Mucosa of descending colon (tissue), 3 donors: ENCODE data around the gene ANKS1B. TPM values are rescaled to one million over a fixed set of nuclear protein-coding genes. Genes with fewer than 3 reads are reported as not detected.

Experiments
- ATAC-seq: fragments of 200-7000 bp; cut with Tn5 transposase; one replicate; pipeline ENCODE4 v1.9.1; 2020; ENCODE audit warnings: mild to moderate bottlenecking, moderate library complexity
- DNase-seq, 3 donors: peaks; one replicate each; pipeline ENCODE4 v3.0.0-alpha.2; 2020
- H3K36me3 ChIP-seq: fragments of 200-600 bp; one replicate; pipeline ENCODE4 v1.8.0; 2021; ENCODE audit warnings: low read depth, mild to moderate bottlenecking
- H3K4me1 ChIP-seq: fragments of 200-600 bp; one replicate; pipeline ENCODE4 v1.8.0; 2021; ENCODE audit warnings: low read depth, mild to moderate bottlenecking
- H3K4me3 ChIP-seq: fragments of 200-600 bp; one replicate; pipeline ENCODE4 v1.8.0; 2021; ENCODE audit warnings: mild to moderate bottlenecking
- H3K9me3 ChIP-seq: fragments of 200-600 bp; one replicate; pipeline ENCODE4 v1.8.0; 2021; ENCODE audit warnings: mild to moderate bottlenecking
- CTCF ChIP-seq: fragments of 200-600 bp; IDR thresholded peaks from one replicate; pipeline ENCODE4 v1.8.0; 2022; ENCODE audit warnings: antibody characterized with exemption, mild to moderate bottlenecking
- intact Hi-C, 2 donors: fragments of 100-400 bp; cut with DNase I in 1 of 2; cut with micrococcal nuclease in 1 of 2; formaldehyde crosslinking; loops; one replicate each; pipeline versions ENCODE4 v1.11.0 to v1.11.1; 2022; cut with DNase I, micrococcal nuclease
- total RNA-seq, 3 donors: library from RNA; stranded (reverse); fragmentation: NEBNext Ultra II Directional in 2 of 3; extraction: Animal tissue kit (Norgen Biotek cat#: 25700) in 2 of 3; gene quantifications; one replicate each; pipeline versions ENCODE4 v1.2.1 to v1.2.4, GENCODE V29; 2021 to 2023
- donor health status: DM: no; HTN: no; CAD: no; lungs with moderate emphysema.
- donor health status: DM: no; HTN: no; CAD: no.
- donor health status: DM: no; HTN: yes; CAD: no.

Gene ANKS1B
- total RNA-seq, 3 donors from 2014 or later: 1.1 to 22.2 (median 2.3) TPM

- Histone ChIP-seq H3K36me3 (no peaks in the 10 kb centered on the region), H3K4me3 (no peak overlapping the region), H3K4me1 (no peaks in the 10 kb centered on the region), H3K9me3 (no peaks in the 10 kb centered on the region)
- no peak for DNase-seq
- no peak for TF ChIP-seq CTCF
- intact Hi-C loops: no loop called here
- ATAC-seq: no peak
Measured at GRCh38 chr12:99706736-99707473, 277.8 kb downstream of the ANKS1B start.

- no peak for DNase-seq
- no peak for TF ChIP-seq CTCF
- Histone ChIP-seq H3K4me3 (no peak overlapping the region), H3K36me3 (no peaks in the 10 kb centered on the region), H3K4me1 (no peaks in the 10 kb centered on the region), H3K9me3 (no peaks in the 10 kb centered on the region)
- ATAC-seq: no peak
- intact Hi-C loops: no loop called here
Measured at GRCh38 chr12:99704458-99704857, 280.3 kb downstream of the ANKS1B start.

GRCh38 chr12:99704036-99704435, 280.7 kb downstream of the ANKS1B start:
- no peak for DNase-seq
- Histone ChIP-seq H3K4me1 (no peaks in the 10 kb centered on the region), H3K4me3 (no peak overlapping the region), H3K36me3 (no peaks in the 10 kb centered on the region), H3K9me3 (no peaks in the 10 kb centered on the region)
- no peak for TF ChIP-seq CTCF
- no peak for ATAC-seq
- intact Hi-C loops: no loop called here

GRCh38 chr12:99700032-99700431, 284.7 kb downstream of the ANKS1B start:
- Histone ChIP-seq H3K9me3 (no peaks in the 10 kb centered on the region), H3K4me3 (no peak overlapping the region), H3K4me1 (no peaks in the 10 kb centered on the region), H3K36me3 (no peaks in the 10 kb centered on the region)
- intact Hi-C loops: no loop called here
- ATAC-seq: no peak
- no peak for TF ChIP-seq CTCF
- no peak for DNase-seq

GRCh38 chr12:99695050-99695449, 289.7 kb downstream of the ANKS1B start:
- intact Hi-C loops: no loop called here
- DNase-seq (no peak), ATAC-seq (no peak)
- Histone ChIP-seq H3K9me3 (peaks cover 2% of the 10 kb centered on the region), H3K4me1 (no peaks in the 10 kb centered on the region), H3K4me3 (no peak overlapping the region), H3K36me3 (no peaks in the 10 kb centered on the region)
- no peak for TF ChIP-seq CTCF
